Measurements from ENCODE around the gene GRM1. TPM values are rescaled to one million over a fixed set of nuclear protein-coding genes. Genes with fewer than 3 reads are reported as not detected.

GRM1 gene
- total and polyA plus RNA-seq, 2 experiments from 2014 or later: 0.29 to 0.63 TPM

DNA sequence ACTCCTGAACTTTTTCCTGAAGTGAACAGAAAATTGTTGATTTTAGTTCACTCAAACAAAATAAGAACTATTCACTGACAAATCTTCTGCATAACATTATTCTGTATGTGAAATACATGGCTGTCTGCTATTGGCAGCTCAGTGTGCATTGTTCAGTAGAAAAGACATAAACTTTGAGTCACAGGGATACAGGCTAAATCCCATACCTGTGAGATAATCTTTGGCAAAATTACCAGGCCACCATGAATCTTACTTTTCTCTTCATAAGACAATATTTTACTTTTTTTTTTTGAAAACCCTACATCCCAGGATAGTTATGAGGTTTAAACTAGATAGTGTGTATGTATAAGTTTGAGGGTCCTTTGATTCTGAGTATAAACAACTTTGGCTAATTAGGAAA lies 224.8 kb downstream of the GRM1 start:
- H3K27ac Mint-ChIP-seq: no peak overlapping the region
- no peaks in the 10 kb centered on the region for H4K20me1 ChIP-seq (replicated peaks; ENCODE audit: insufficient read depth)
- no peak for ATAC-seq
- peaks cover 4% of the 10 kb centered on the region for H3K4me1 ChIP-seq (ENCODE audit: insufficient read depth)
- no peak overlapping the region for H3K4me3 Mint-ChIP-seq
- peaks cover 21% of the 10 kb centered on the region for H3K9me2 ChIP-seq (ENCODE audit: insufficient read depth)
- no peak overlapping the region for H3K4me3 ChIP-seq
- H3K27me3 ChIP-seq (ENCODE audit: insufficient read depth): no peaks in the 10 kb centered on the region
- H3F3A ChIP-seq (replicated peaks; ENCODE audit: low read depth): no peaks in the 10 kb centered on the region
- DNase-seq (ENCODE audit: low spot score): no peak
- no peaks in the 10 kb centered on the region for H3K36me3 ChIP-seq (ENCODE audit: insufficient read depth)
- no peaks in the 10 kb centered on the region for H3K9me3 Mint-ChIP-seq
- H3K4me1 Mint-ChIP-seq: peaks cover 8% of the 10 kb centered on the region; the same call in 2 of the 3 replicates
- no peak overlapping the region for H2AFZ ChIP-seq
- no peaks in the 10 kb centered on the region for H3K36me3 Mint-ChIP-seq (ENCODE audit: low read depth)
- TF ChIP-seq POLR2AphosphoS5 (IDR thresholded peaks at IDR 0.05; ENCODE audit: low read depth): no peak
- TF ChIP-seq NANOG (IDR thresholded peaks at IDR 0.05; ENCODE audit: borderline replicate concordance): no peak
- H3K79me2 ChIP-seq (replicated peaks; ENCODE audit: insufficient read depth): no peaks in the 10 kb centered on the region
- H3K4me2 ChIP-seq: no peak overlapping the region
- peaks cover 2% of the 10 kb centered on the region for H3K27me3 Mint-ChIP-seq (ENCODE audit: insufficient read depth, low read depth, poor library complexity)
- H3K27ac ChIP-seq (ENCODE audit: low read depth): no peak overlapping the region

DNA sequence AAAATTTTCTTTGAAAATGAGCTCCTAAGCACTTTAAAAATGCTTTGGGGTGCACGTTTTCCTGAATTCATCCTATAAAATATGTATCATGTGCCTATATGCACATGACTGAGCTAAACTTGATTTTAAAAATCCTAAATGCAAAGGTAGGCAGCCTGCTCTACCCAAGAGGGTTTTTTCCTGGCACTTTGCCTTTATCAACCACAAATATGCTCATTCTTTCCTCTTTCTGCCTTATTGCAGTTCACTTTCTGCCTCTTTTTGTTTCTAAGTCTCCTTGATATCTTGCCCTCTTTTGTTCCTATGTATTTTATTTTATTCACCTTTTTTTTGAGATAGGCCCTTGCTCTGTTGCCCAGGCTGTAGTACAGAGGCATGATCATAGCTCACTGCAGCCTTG lies 229.3 kb downstream of the GRM1 start:
- Mint-ChIP-seq H3K4me3 (no peak overlapping the region), H3K36me3 (ENCODE audit: low read depth) (no peaks in the 10 kb centered on the region), H3K9me3 (no peaks in the 10 kb centered on the region), H3K27ac (no peak overlapping the region), H3K27me3 (ENCODE audit: insufficient read depth, low read depth, poor library complexity) (peaks cover 2% of the 10 kb centered on the region), H3K4me1 (peaks cover 11% of the 10 kb centered on the region; the same call in 2 of the 3 replicates)
- DNase-seq (ENCODE audit: low spot score): no peak
- H3K27ac ChIP-seq (ENCODE audit: low read depth): no peak overlapping the region
- ATAC-seq: no peak
- no peak overlapping the region for H2AFZ ChIP-seq
- H4K20me1 ChIP-seq (replicated peaks; ENCODE audit: insufficient read depth): no peaks in the 10 kb centered on the region
- H3K27me3 ChIP-seq (ENCODE audit: insufficient read depth): no peaks in the 10 kb centered on the region
- TF ChIP-seq, protein P1, sequence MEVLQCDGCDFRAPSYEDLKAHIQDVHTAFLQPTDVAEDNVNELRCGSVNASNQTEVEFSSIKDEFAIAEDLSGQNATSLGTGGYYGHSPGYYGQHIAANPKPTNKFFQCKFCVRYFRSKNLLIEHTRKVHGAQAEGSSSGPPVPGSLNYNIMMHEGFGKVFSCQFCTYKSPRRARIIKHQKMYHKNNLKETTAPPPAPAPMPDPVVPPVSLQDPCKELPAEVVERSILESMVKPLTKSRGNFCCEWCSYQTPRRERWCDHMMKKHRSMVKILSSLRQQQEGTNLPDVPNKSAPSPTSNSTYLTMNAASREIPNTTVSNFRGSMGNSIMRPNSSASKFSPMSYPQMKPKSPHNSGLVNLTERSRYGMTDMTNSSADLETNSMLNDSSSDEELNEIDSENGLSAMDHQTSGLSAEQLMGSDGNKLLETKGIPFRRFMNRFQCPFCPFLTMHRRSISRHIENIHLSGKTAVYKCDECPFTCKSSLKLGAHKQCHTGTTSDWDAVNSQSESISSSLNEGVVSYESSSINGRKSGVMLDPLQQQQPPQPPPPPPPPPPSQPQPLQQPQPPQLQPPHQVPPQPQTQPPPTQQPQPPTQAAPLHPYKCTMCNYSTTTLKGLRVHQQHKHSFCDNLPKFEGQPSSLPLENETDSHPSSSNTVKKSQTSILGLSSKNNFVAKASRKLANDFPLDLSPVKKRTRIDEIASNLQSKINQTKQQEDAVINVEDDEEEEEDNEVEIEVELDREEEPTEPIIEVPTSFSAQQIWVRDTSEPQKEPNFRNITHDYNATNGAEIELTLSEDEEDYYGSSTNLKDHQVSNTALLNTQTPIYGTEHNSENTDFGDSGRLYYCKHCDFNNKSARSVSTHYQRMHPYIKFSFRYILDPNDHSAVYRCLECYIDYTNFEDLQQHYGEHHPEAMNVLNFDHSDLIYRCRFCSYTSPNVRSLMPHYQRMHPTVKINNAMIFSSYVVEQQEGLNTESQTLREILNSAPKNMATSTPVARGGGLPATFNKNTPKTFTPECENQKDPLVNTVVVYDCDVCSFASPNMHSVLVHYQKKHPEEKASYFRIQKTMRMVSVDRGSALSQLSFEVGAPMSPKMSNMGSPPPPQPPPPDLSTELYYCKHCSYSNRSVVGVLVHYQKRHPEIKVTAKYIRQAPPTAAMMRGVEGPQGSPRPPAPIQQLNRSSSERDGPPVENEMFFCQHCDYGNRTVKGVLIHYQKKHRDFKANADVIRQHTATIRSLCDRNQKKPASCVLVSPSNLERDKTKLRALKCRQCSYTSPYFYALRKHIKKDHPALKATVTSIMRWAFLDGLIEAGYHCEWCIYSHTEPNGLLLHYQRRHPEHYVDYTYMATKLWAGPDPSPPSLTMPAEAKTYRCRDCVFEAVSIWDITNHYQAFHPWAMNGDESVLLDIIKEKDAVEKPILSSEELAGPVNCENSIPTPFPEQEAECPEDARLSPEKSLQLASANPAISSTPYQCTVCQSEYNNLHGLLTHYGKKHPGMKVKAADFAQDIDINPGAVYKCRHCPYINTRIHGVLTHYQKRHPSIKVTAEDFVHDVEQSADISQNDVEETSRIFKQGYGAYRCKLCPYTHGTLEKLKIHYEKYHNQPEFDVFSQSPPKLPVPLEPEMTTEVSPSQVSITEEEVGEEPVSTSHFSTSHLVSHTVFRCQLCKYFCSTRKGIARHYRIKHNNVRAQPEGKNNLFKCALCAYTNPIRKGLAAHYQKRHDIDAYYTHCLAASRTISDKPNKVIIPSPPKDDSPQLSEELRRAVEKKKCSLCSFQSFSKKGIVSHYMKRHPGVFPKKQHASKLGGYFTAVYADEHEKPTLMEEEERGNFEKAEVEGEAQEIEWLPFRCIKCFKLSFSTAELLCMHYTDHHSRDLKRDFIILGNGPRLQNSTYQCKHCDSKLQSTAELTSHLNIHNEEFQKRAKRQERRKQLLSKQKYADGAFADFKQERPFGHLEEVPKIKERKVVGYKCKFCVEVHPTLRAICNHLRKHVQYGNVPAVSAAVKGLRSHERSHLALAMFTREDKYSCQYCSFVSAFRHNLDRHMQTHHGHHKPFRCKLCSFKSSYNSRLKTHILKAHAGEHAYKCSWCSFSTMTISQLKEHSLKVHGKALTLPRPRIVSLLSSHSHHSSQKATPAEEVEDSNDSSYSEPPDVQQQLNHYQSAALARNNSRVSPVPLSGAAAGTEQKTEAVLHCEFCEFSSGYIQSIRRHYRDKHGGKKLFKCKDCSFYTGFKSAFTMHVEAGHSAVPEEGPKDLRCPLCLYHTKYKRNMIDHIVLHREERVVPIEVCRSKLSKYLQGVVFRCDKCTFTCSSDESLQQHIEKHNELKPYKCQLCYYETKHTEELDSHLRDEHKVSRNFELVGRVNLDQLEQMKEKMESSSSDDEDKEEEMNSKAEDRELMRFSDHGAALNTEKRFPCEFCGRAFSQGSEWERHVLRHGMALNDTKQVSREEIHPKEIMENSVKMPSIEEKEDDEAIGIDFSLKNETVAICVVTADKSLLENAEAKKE (CRISPR knock-in tag; IDR thresholded peaks at IDR 0.05): no peak
- TF ChIP-seq ZNF114 (CRISPR knock-in tag; IDR thresholded peaks at IDR 0.05): no peak
- TF ChIP-seq, protein P2, sequence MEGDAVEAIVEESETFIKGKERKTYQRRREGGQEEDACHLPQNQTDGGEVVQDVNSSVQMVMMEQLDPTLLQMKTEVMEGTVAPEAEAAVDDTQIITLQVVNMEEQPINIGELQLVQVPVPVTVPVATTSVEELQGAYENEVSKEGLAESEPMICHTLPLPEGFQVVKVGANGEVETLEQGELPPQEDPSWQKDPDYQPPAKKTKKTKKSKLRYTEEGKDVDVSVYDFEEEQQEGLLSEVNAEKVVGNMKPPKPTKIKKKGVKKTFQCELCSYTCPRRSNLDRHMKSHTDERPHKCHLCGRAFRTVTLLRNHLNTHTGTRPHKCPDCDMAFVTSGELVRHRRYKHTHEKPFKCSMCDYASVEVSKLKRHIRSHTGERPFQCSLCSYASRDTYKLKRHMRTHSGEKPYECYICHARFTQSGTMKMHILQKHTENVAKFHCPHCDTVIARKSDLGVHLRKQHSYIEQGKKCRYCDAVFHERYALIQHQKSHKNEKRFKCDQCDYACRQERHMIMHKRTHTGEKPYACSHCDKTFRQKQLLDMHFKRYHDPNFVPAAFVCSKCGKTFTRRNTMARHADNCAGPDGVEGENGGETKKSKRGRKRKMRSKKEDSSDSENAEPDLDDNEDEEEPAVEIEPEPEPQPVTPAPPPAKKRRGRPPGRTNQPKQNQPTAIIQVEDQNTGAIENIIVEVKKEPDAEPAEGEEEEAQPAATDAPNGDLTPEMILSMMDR (conservative IDR thresholded peaks at IDR 0.05; ENCODE audit: low read depth in 2 of 2): no peak
- TF ChIP-seq, protein P3, sequence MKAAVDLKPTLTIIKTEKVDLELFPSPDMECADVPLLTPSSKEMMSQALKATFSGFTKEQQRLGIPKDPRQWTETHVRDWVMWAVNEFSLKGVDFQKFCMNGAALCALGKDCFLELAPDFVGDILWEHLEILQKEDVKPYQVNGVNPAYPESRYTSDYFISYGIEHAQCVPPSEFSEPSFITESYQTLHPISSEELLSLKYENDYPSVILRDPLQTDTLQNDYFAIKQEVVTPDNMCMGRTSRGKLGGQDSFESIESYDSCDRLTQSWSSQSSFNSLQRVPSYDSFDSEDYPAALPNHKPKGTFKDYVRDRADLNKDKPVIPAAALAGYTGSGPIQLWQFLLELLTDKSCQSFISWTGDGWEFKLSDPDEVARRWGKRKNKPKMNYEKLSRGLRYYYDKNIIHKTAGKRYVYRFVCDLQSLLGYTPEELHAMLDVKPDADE (IDR thresholded peaks at IDR 0.05): no peak
- H3K9me2 ChIP-seq (ENCODE audit: insufficient read depth): peaks cover 7% of the 10 kb centered on the region; the same call in 1 of the 2 replicates
- H3K4me1 ChIP-seq (ENCODE audit: insufficient read depth): peaks cover 4% of the 10 kb centered on the region
- no peak overlapping the region for H3K4me3 ChIP-seq
- H3K4me2 ChIP-seq: no peak overlapping the region
- H3K36me3 ChIP-seq (ENCODE audit: insufficient read depth): no peaks in the 10 kb centered on the region
- H3K79me2 ChIP-seq (replicated peaks; ENCODE audit: insufficient read depth): no peaks in the 10 kb centered on the region
- no peaks in the 10 kb centered on the region for H3F3A ChIP-seq (replicated peaks; ENCODE audit: low read depth)
